GM12891 (cell line): ENCODE results near the gene AHCYL1.
A peak's percentile ranks its signal among the peaks of the same experiment; 100 is the strongest.
"Not testable (repeated sequence)": the region's sequence is repeated elsewhere in the genome, so short reads cannot be mapped to it uniquely, and the experiment has no call there.

Experiments
- DNase-seq: peaks from one replicate; pipeline ENCODE4 v3.0.0; 2011; ENCODE audit warnings: low spot score; ENCODE audit not compliant: insufficient read length
- FAIRE-seq: peaks from 2 replicates; lab custom pipeline; 2011; peaks lifted over from hg19 to GRCh38; lab: Jason Lieb, UNC
- PAX5 ChIP-seq: IDR thresholded peaks from 2 replicates; pipeline ENCODE4 v1.6.1; 2011; ENCODE audit warnings: low read length, moderate library complexity, mild to moderate bottlenecking; ENCODE audit not compliant: insufficient read depth, severe bottlenecking
- POLR2A ChIP-seq: IDR thresholded peaks from 2 replicates; pipeline ENCODE4 v1.6.1; 2011; ENCODE audit warnings: low read depth, low read length, control low read depth
- POLR2AphosphoS5 ChIP-seq: IDR thresholded peaks from 2 replicates; pipeline ENCODE4 v1.6.1; 2011; ENCODE audit warnings: low read depth, low read length, control low read depth
- POU2F2 ChIP-seq: IDR thresholded peaks from 2 replicates; pipeline ENCODE4 v1.6.1; 2011; ENCODE audit warnings: low read depth, mild to moderate bottlenecking, control low read depth, low read length, moderate library complexity
- SPI1 ChIP-seq: IDR thresholded peaks from 2 replicates; pipeline ENCODE4 v1.6.1; 2011; ENCODE audit warnings: low read depth, low read length, control low read depth
- TAF1 ChIP-seq: IDR thresholded peaks from 2 replicates; pipeline ENCODE4 v1.6.1; 2011; ENCODE audit warnings: low read depth, low read length, control low read depth

The AHCYL1 gene

GRCh38 chr1:109950509-109950908, 34.1 kb upstream of the AHCYL1 start:
- FAIRE-seq (no peak), DNase-seq (no peak)
- TF ChIP-seq SPI1 (no peak), POLR2A (no peak), PAX5 (no peak), POU2F2 (no peak), TAF1 (no peak), POLR2AphosphoS5 (no peak)

GRCh38 chr1:109951501-109951900, 33.1 kb upstream of the AHCYL1 start:
- not testable (repeated sequence) for DNase-seq, FAIRE-seq

GRCh38 chr1:109954041-109954512, 30.5 kb upstream of the AHCYL1 start:
- FAIRE-seq, result no peak
- TF ChIP-seq SPI1 (no peak), POU2F2 (no peak), PAX5 (no peak), TAF1 (no peak), POLR2AphosphoS5 (no peak), POLR2A (no peak)

GRCh38 chr1:109959632-109959973, 25.0 kb upstream of the AHCYL1 start:
- no peak for FAIRE-seq

More at GRCh38 chr1:109954041-109954512, 30.5 kb upstream of the AHCYL1 start:
- DNase-seq, result no peak

GRCh38 chr1:109959974-109960744, 24.4 kb upstream of the AHCYL1 start:
- TF ChIP-seq PAX5, result no peak
- TF ChIP-seq POU2F2, result no peak
- no peak for TF ChIP-seq POLR2AphosphoS5
- TF ChIP-seq TAF1, result no peak
- no peak for TF ChIP-seq POLR2A
- TF ChIP-seq SPI1, result no peak
- FAIRE-seq (no peak), DNase-seq (no peak)

More at GRCh38 chr1:109959632-109959973, 25.0 kb upstream of the AHCYL1 start:
- TF ChIP-seq POU2F2 (no peak), PAX5 (no peak), POLR2AphosphoS5 (no peak), POLR2A (no peak), TAF1 (no peak), SPI1 (no peak)
- DNase-seq, result no peak

GRCh38 chr1:109960745-109961094, 23.8 kb upstream of the AHCYL1 start:
- TF ChIP-seq POLR2A (no peak), PAX5 (no peak), POU2F2 (no peak), POLR2AphosphoS5 (no peak), TAF1 (no peak), SPI1 (no peak)
- no peak for DNase-seq
- FAIRE-seq, result no peak

GRCh38 chr1:109963864-109964263, 20.7 kb upstream of the AHCYL1 start:
- FAIRE-seq (no peak), DNase-seq (no peak)
- TF ChIP-seq POLR2AphosphoS5 (no peak), POU2F2 (no peak), POLR2A (no peak), PAX5 (no peak), SPI1 (no peak), TAF1 (no peak)

- FAIRE-seq (peak; percentile 71), DNase-seq (no peak)
Measured at GRCh38 chr1:109969146-109969829, 15.3 kb upstream of the AHCYL1 start.

GRCh38 chr1:109969907-109970306, 14.7 kb upstream of the AHCYL1 start:
- FAIRE-seq (no peak), DNase-seq (no peak)
- TF ChIP-seq TAF1, result no peak
- TF ChIP-seq PAX5, result no peak
- no peak for TF ChIP-seq SPI1
- TF ChIP-seq POU2F2, result no peak
- TF ChIP-seq POLR2A, result no peak
- TF ChIP-seq POLR2AphosphoS5, result no peak

More at GRCh38 chr1:109969146-109969829, 15.3 kb upstream of the AHCYL1 start:
- no peak for TF ChIP-seq POLR2AphosphoS5
- TF ChIP-seq TAF1, result no peak
- TF ChIP-seq SPI1, result peak; percentile 87
- TF ChIP-seq PAX5, result no peak

- FAIRE-seq, result no peak
- no peak for DNase-seq
- TF ChIP-seq POU2F2 (no peak), TAF1 (no peak), SPI1 (no peak)
Measured at GRCh38 chr1:109971559-109971958, 13.0 kb upstream of the AHCYL1 start.
